ENCODE results near the gene UBALD1.

Gene UBALD1

GRCh38 chr16:4613636-4614570 lies 785 bp downstream of the UBALD1 start:
- peak; percentile 5 for DNase-seq

GRCh38 chr16:4612977-4613635 lies 1.6 kb downstream of the UBALD1 start:
- no peak for DNase-seq

GRCh38 chr16:4612474-4612931 lies 2.2 kb downstream of the UBALD1 start:
- DNase-seq = no peak

- DNase-seq = no peak
Measured at GRCh38 chr16:4611337-4612021, 3.2 kb downstream of the UBALD1 start.

- no peak for DNase-seq
Measured at GRCh38 chr16:4610011-4611005, 4.4 kb downstream of the UBALD1 start.

- DNase-seq = no peak
Measured at GRCh38 chr16:4609200-4610010, 5.3 kb downstream of the UBALD1 start.

GRCh38 chr16:4608704-4608980 lies 6.0 kb downstream of the UBALD1 start:
- no peak for DNase-seq

GRCh38 chr16:4607841-4608703 lies 6.6 kb downstream of the UBALD1 start:
- DNase-seq = no peak

GRCh38 chr16:4606354-4606753 lies 8.3 kb downstream of the UBALD1 start:
- DNase-seq = peak; percentile 76

GRCh38 chr16:4604401-4604800 lies 10.3 kb downstream of the UBALD1 start:
- DNase-seq = no peak

- no peak for DNase-seq
Measured at GRCh38 chr16:4603624-4604170, 11.0 kb downstream of the UBALD1 start.

GRCh38 chr16:4602331-4602730 lies 12.4 kb downstream of the UBALD1 start:
- DNase-seq = no peak

GRCh38 chr16:4601864-4602186 lies 12.9 kb downstream of the UBALD1 start:
- no peak for DNase-seq

- DNase-seq = peak; percentile 71
Measured at GRCh38 chr16:4601036-4601863, 13.4 kb downstream of the UBALD1 start.

- no peak for DNase-seq
Measured at GRCh38 chr16:4599545-4599944, 15.1 kb downstream of the UBALD1 start.

GRCh38 chr16:4599037-4599436 lies 15.7 kb downstream of the UBALD1 start:
- DNase-seq = no peak

GRCh38 chr16:4597174-4597573 lies 17.5 kb downstream of the UBALD1 start:
- no peak for DNase-seq

- no peak for DNase-seq
Measured at GRCh38 chr16:4594433-4595410, 20.0 kb downstream of the UBALD1 start.

Data from DMS79 treated with DMSO at 0.1 percent for 48 hours (cell line).